ENCODE results near the gene RETREG2. TPM values are rescaled to one million over a fixed set of nuclear protein-coding genes. Genes with fewer than 3 reads are reported as not detected.

RETREG2 gene
- total and polyA plus RNA-seq, 2 of the 4 experiments (the other 2 are of a cell fraction) = 45.2 to 51.1 TPM

GRCh38 chr2:219198974-219199373 lies 20.9 kb downstream of the RETREG2 start:
- no TSS peak for BruUV-seq (replicated peaks)
- no CpG with 5 or more reads among the region's 5 CpGs for WGBS, 2 experiments (ENCODE audit: extremely low coverage in 2 of 2, insufficient read length in 1 of 2)
- H3K4me2 ChIP-seq (ENCODE audit: low read depth, low read length) = no peak overlapping the region

More at GRCh38 chr2:219198974-219199373, 20.9 kb downstream of the RETREG2 start:
- Histone ChIP-seq H3K79me1 (ENCODE audit: low read depth in 1 of 2, low read length in 2 of 2) (no peaks in the 10 kb centered on the region), H3K27me3 (ENCODE audit: control insufficient read depth, insufficient read depth, low read length) (peaks cover 12% of the 10 kb centered on the region), H3K18ac (ENCODE audit: low read depth, low read length) (no peak overlapping the region), H4K20me1 (ENCODE audit: insufficient read depth, low read length) (no peaks in the 10 kb centered on the region), H2AFZ (replicated peaks; ENCODE audit: low read length, poor library complexity) (no peak overlapping the region), H4K91ac (ENCODE audit: insufficient read depth, low read depth, low read length) (no peak overlapping the region), H3K9ac (ENCODE audit: low read depth, low read length) (no peak overlapping the region), H2AK5ac (ENCODE audit: low read depth, low read length) (no peak overlapping the region), H3K4me3 (ENCODE audit: insufficient read depth, low read depth, low read length) (no peak overlapping the region), H3K23ac (ENCODE audit: low read depth, low read length) (no peak overlapping the region), H3K4me1 (ENCODE audit: control insufficient read depth, insufficient read depth, low read length) (no peaks in the 10 kb centered on the region), H3K14ac (replicated peaks; ENCODE audit: low read depth, low read length) (no peak overlapping the region), H4K5ac (ENCODE audit: low read depth, low read length) (no peak overlapping the region), H3K36me3 (ENCODE audit: control insufficient read depth, insufficient read depth, low read length) (no peaks in the 10 kb centered on the region), H3K4ac (ENCODE audit: low read depth, low read length) (no peak overlapping the region), H2BK120ac (ENCODE audit: low read depth, low read length) (no peak overlapping the region), H2BK15ac (ENCODE audit: low read depth, low read length) (no peak overlapping the region), H3K27ac (ENCODE audit: insufficient read depth, low read length) (no peak overlapping the region), H2BK5ac (ENCODE audit: low read depth, low read length, poor library complexity, severe bottlenecking) (no peak overlapping the region), H3K9me3 (ENCODE audit: control insufficient read depth, insufficient read depth, low read length) (no peaks in the 10 kb centered on the region), H3K56ac (ENCODE audit: extremely low read depth, insufficient read depth, low read length) (no peak overlapping the region), H4K8ac (ENCODE audit: low read depth in 2 of 2, low read length in 2 of 2) (no peak overlapping the region), H2BK20ac (ENCODE audit: low read depth, low read length) (no peak overlapping the region), H3K9me1 (ENCODE audit: insufficient read depth, low read length) (no peaks in the 10 kb centered on the region), H2AK9ac (replicated peaks; ENCODE audit: low read depth, low read length, poor library complexity) (no peak overlapping the region)
- ATAC-seq (ENCODE audit: low read depth) = no peak
- TF ChIP-seq NFE2L2 (IDR thresholded peaks at IDR 0.05; ENCODE audit: low read depth, low read length) (no peak), RAD21 (IDR thresholded peaks at IDR 0.05; ENCODE audit: low read length) (no peak), RCOR1 (IDR thresholded peaks at IDR 0.05; ENCODE audit: insufficient replicate concordance, low read length) (no peak), USF2 (IDR thresholded peaks at IDR 0.05; ENCODE audit: low read depth, low read length) (no peak), POLR2A (IDR thresholded peaks at IDR 0.05; ENCODE audit: low read depth, low read length) (no peak), MXI1 (IDR thresholded peaks at IDR 0.05; ENCODE audit: borderline replicate concordance, low read depth, low read length) (no peak), RFX5 (IDR thresholded peaks at IDR 0.05; ENCODE audit: low read depth, low read length) (no peak), FOS (IDR thresholded peaks at IDR 0.05; ENCODE audit: low read depth, low read length) (no peak), ELK1 (IDR thresholded peaks at IDR 0.05; ENCODE audit: borderline replicate concordance, low read depth, low read length) (no peak), MAZ (IDR thresholded peaks at IDR 0.05; ENCODE audit: borderline replicate concordance, low read depth, low read length) (no peak), CHD1 (IDR thresholded peaks at IDR 0.05; ENCODE audit: low read depth, low read length) (no peak), SMC3 (IDR thresholded peaks at IDR 0.05; ENCODE audit: low read depth, low read length) (no peak), MAFK (IDR thresholded peaks at IDR 0.05; ENCODE audit: low read depth, low read length) (no peak), BHLHE40 (IDR thresholded peaks at IDR 0.05; ENCODE audit: low read depth, low read length) (no peak), CEBPB (IDR thresholded peaks at IDR 0.05; ENCODE audit: low read depth, low read length) (no peak)
- in situ Hi-C loops (cut with MboI; ENCODE audit: low sequenced_read_pairs) (no loop called here), intact Hi-C loops (cut with micrococcal nuclease) (no loop called here), dilution Hi-C loops (cut with HindIII; ENCODE audit: low sequenced_read_pairs, unreplicated experiment) (no loop called here)
- DNase-seq = no peak
- ChIA-PET POLR2A (ENCODE audit: unreplicated experiment) (no interaction called here), CTCF (interaction anchor here (0.6 kb wide), 1 partner anchor 54 kb away, joined by 3 read pairs; no protein-coding TSS in a partner anchor)

Data from IMR-90 (cell line).